NCI-H526 (cell line): ENCODE data around the gene LATS2.

Experiments
- DNase-seq, 2 experiments: peaks; one replicate each; lab custom pipeline; 2025; lab: John Stamatoyannopoulos, UW

LATS2 gene

GRCh38 chr13:21061029-21061763, at the start of gene LATS2:
Gene LATS2 (minus strand): TSS chr13:21061586. CDS start chr13:21046026, 15,560 bp downstream.
- DNase-seq = peak in 1 of 2 experiments; percentile 66

GRCh38 chr13:21109168-21109567, 47.8 kb upstream of the LATS2 start:
- DNase-seq = no peak

GRCh38 chr13:21106089-21106488, 44.7 kb upstream of the LATS2 start:
- no peak for DNase-seq

- no peak for DNase-seq
Observed at GRCh38 chr13:21104199-21105019, 43.0 kb upstream of the LATS2 start.

- no peak for DNase-seq
Observed at GRCh38 chr13:21101865-21102576, 40.6 kb upstream of the LATS2 start.

- no peak for DNase-seq
Observed at GRCh38 chr13:21100994-21101757, 39.8 kb upstream of the LATS2 start.

GRCh38 chr13:21100211-21100610, 38.8 kb upstream of the LATS2 start:
- no peak for DNase-seq

GRCh38 chr13:21095311-21095710, 33.9 kb upstream of the LATS2 start:
- DNase-seq = no peak

- no peak for DNase-seq
Observed at GRCh38 chr13:21089830-21090229, 28.4 kb upstream of the LATS2 start.

GRCh38 chr13:21088534-21088933, 27.1 kb upstream of the LATS2 start:
- DNase-seq = no peak

- no peak for DNase-seq
Observed at GRCh38 chr13:21086929-21087328, 25.5 kb upstream of the LATS2 start.

- no peak for DNase-seq
Observed at GRCh38 chr13:21081926-21082325, 20.5 kb upstream of the LATS2 start.

GRCh38 chr13:21080593-21080891, 19.2 kb upstream of the LATS2 start:
- DNase-seq = no peak

- no peak for DNase-seq
Observed at GRCh38 chr13:21079761-21080592, 18.6 kb upstream of the LATS2 start.

- no peak for DNase-seq
Observed at GRCh38 chr13:21079221-21079620, 17.8 kb upstream of the LATS2 start.

- DNase-seq = no peak
Observed at GRCh38 chr13:21078501-21078900, 17.1 kb upstream of the LATS2 start.

GRCh38 chr13:21077788-21078353, 16.5 kb upstream of the LATS2 start:
- no peak for DNase-seq

- no peak for DNase-seq
Observed at GRCh38 chr13:21077076-21077787, 15.8 kb upstream of the LATS2 start.

- peak in 1 of 2 experiments; percentile 36 for DNase-seq
Observed at GRCh38 chr13:21076253-21076652, 14.9 kb upstream of the LATS2 start.
